OCI-LY7 (cell line): ENCODE results near the gene FKBP10. TPM values are rescaled to one million over a fixed set of nuclear protein-coding genes. Genes with fewer than 3 reads are reported as not detected.
A peak's percentile ranks its signal among the peaks of the same experiment; 100 is the strongest.

Experiments
- BruUV-seq: library from RNA; stranded (reverse); fragments of 400-500 nt; replicated peaks from 2 replicates; lab custom pipeline; 2021; lab: Mats Ljungman, UMichigan
- CTCF ChIA-PET: fragments of 300-600 bp; sonication (Branson Sonifier 250); formaldehyde crosslinking; loops from one replicate; lab custom pipeline; 2022; ENCODE audit warnings: antibody characterized with exemption; ENCODE audit not compliant: unreplicated experiment; lab: Charles Lee
- POLR2A ChIA-PET: fragments of 300-600 bp; sonication (Branson Sonifier 250); formaldehyde crosslinking; loops from one replicate; lab custom pipeline; 2022; ENCODE audit warnings: antibody characterized with exemption; lab: Charles Lee
- DNase-seq: peaks from one replicate; pipeline ENCODE4 v3.0.0-alpha.2; 2015; ENCODE audit warnings: low spot score
- H2AFZ ChIP-seq: fragments of 200-600 bp; sonication (generic), shearing (Covaris generic); 2 replicates; pipeline ENCODE4 v1.6.1; 2014; ENCODE audit warnings: mild to moderate bottlenecking, antibody characterized with exemption, low read length, moderate library complexity
- H3K27ac ChIP-seq: fragments of 200-600 bp; sonication (generic); 2 replicates; pipeline ENCODE4 v1.5.1; 2014; ENCODE audit warnings: mixed run types, low read depth, mild to moderate bottlenecking, moderate library complexity, low read length, inconsistent platforms; ENCODE audit not compliant: poor library complexity, severe bottlenecking
- H3K36me3 ChIP-seq: fragments of 200-600 bp; sonication (generic); 2 replicates; pipeline ENCODE4 v1.6.1; 2014; ENCODE audit warnings: mild to moderate bottlenecking, antibody characterized with exemption, low read length, moderate library complexity, mixed read lengths; ENCODE audit not compliant: insufficient read depth
- H3K4me1 ChIP-seq: fragments of 200-600 bp; sonication (generic); 2 replicates; pipeline ENCODE4 v1.5.1; 2014; ENCODE audit warnings: mild to moderate bottlenecking, low read length; ENCODE audit not compliant: insufficient read depth, poor library complexity, severe bottlenecking
- H3K4me2 ChIP-seq: fragments of 200-600 bp; sonication (generic); 2 replicates; pipeline ENCODE4 v1.6.1; 2014; ENCODE audit warnings: mild to moderate bottlenecking, low read length
- H3K4me3 ChIP-seq: fragments of 200-600 bp; sonication (generic); 2 replicates; pipeline ENCODE4 v1.5.1; 2014; ENCODE audit warnings: mild to moderate bottlenecking, low read depth, low read length; ENCODE audit not compliant: poor library complexity, severe bottlenecking
- H3K79me2 ChIP-seq: fragments of 200-600 bp; sonication (generic); 2 replicates; pipeline ENCODE4 v1.6.1; 2016; ENCODE audit warnings: low read depth, mild to moderate bottlenecking, low read length, moderate library complexity, mixed read lengths; ENCODE audit not compliant: insufficient read depth
- H3K9me2 ChIP-seq: fragments of 200-600 bp; sonication (generic); 2 replicates; pipeline ENCODE4 v1.6.1; 2016; ENCODE audit warnings: mild to moderate bottlenecking, low read length, mixed read lengths; ENCODE audit not compliant: insufficient read depth
- H3K9me3 ChIP-seq: fragments of 200-600 bp; sonication (generic); 2 replicates; pipeline ENCODE4 v1.6.1; 2014; ENCODE audit warnings: mild to moderate bottlenecking, mixed run types, low read length, mixed read lengths
- H4K20me1 ChIP-seq: fragments of 200-600 bp; sonication (generic); 2 replicates; pipeline ENCODE4 v1.6.1; 2014; ENCODE audit warnings: mild to moderate bottlenecking, antibody characterized with exemption, low read length, moderate library complexity, mixed read lengths; ENCODE audit not compliant: insufficient read depth
- EZH2phosphoT487 ChIP-seq: fragments of 200-600 bp; sonication (generic); IDR thresholded peaks from 2 replicates; pipeline ENCODE4 v1.6.1; 2018; ENCODE audit warnings: low read depth, borderline replicate concordance, mild to moderate bottlenecking, mixed run types, antibody characterized with exemption, low read length, moderate library complexity, mixed read lengths
- intact Hi-C: fragments of 100-400 bp; cut with micrococcal nuclease; formaldehyde crosslinking; loops from one replicate; pipeline ENCODE4 v1.10.0; 2022; ENCODE audit not compliant: unreplicated experiment
- total RNA-seq, 2 experiments: library from RNA; depleted of rRNA in 1 of 2; stranded (reverse); fragments of >200 nt in 1 of 2; shearing (Covaris generic) in 1 of 2; gene quantifications; 2 replicates each; pipeline ENCODE4 v1.2.3, GENCODE V29; 2014 to 2022
- TF ChIP-seq, protein P1 (sequence below): fragments of 200-600 bp; sonication (generic); conservative IDR thresholded peaks from 2 replicates; pipeline ENCODE4 v1.5.1; 2014; ENCODE audit warnings: mild to moderate bottlenecking, antibody characterized with exemption, low read length, moderate library complexity, mixed read lengths

Gene FKBP10
- total RNA-seq, 2 experiments from 2014 or later, result 1.5 to 7.8 TPM

DNA sequence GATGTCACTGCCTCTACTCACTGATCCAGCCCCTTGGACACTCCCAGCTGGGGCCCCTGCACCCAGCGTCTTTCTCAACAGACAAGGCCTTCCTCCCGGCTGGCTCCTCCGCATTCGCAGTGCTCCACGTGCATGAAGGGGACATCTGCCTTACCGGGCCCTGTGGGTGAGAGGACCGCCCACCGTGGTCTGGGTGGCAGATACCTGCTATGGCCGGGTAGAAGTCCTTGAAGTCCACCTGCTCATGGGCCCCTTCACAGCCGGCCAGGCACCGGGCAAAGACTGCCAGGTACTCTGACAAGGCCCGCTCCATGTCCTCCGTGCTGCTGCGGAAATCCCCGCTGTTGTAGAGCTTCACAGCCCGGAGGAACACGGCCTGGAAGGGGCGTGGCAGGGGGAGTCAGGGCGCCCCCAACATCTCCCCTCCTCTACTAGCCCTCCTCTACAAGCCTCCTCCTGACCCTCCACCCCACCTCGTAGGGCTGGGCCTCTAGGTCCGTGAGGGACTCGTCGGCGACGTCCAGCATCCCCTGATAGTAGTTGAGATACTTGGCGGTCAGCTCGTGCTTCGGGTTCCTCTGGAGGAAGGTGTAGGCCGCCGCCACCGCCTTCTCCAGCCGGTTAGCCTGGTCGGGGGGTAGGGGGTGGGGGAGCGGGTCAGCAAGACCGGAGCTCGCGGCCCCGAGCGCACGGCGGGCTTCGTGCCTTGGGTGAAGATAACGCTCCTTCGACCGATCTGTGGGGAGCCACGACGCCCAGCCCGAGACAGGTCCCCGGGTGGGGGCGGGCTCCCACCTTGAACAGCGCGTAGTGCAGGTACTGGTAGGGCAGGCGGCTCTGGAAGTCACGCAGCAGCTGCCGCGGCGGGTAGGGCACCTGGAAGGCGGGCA is 1.9 kb upstream of the FKBP10 start:
- CTCF ChIA-PET, result interaction anchor here (0.7 kb wide), 1 partner anchor 1299 kb away, joined by 3 read pairs; no protein-coding TSS in a partner anchor
- Histone ChIP-seq H3K4me1 (peaks cover 9% of the 10 kb centered on the region), H3K9me2 (no peaks in the 10 kb centered on the region), H2AFZ (no peak overlapping the region), H3K79me2 (no peaks in the 10 kb centered on the region), H4K20me1 (no peaks in the 10 kb centered on the region), H3K4me3 (peak overlapping the region; percentile 65), H3K27ac (no peak overlapping the region), H3K4me2 (peak overlapping the region; percentile 75), H3K9me3 (no peaks in the 10 kb centered on the region), H3K36me3 (no peaks in the 10 kb centered on the region)
- DNase-seq, result no peak
- POLR2A ChIA-PET, result no interaction called here
- TF ChIP-seq EZH2phosphoT487, result no peak
- TF ChIP-seq, protein P1, sequence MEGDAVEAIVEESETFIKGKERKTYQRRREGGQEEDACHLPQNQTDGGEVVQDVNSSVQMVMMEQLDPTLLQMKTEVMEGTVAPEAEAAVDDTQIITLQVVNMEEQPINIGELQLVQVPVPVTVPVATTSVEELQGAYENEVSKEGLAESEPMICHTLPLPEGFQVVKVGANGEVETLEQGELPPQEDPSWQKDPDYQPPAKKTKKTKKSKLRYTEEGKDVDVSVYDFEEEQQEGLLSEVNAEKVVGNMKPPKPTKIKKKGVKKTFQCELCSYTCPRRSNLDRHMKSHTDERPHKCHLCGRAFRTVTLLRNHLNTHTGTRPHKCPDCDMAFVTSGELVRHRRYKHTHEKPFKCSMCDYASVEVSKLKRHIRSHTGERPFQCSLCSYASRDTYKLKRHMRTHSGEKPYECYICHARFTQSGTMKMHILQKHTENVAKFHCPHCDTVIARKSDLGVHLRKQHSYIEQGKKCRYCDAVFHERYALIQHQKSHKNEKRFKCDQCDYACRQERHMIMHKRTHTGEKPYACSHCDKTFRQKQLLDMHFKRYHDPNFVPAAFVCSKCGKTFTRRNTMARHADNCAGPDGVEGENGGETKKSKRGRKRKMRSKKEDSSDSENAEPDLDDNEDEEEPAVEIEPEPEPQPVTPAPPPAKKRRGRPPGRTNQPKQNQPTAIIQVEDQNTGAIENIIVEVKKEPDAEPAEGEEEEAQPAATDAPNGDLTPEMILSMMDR, result no peak
- intact Hi-C loops, result no loop called here
- no TSS peak for BruUV-seq

DNA sequence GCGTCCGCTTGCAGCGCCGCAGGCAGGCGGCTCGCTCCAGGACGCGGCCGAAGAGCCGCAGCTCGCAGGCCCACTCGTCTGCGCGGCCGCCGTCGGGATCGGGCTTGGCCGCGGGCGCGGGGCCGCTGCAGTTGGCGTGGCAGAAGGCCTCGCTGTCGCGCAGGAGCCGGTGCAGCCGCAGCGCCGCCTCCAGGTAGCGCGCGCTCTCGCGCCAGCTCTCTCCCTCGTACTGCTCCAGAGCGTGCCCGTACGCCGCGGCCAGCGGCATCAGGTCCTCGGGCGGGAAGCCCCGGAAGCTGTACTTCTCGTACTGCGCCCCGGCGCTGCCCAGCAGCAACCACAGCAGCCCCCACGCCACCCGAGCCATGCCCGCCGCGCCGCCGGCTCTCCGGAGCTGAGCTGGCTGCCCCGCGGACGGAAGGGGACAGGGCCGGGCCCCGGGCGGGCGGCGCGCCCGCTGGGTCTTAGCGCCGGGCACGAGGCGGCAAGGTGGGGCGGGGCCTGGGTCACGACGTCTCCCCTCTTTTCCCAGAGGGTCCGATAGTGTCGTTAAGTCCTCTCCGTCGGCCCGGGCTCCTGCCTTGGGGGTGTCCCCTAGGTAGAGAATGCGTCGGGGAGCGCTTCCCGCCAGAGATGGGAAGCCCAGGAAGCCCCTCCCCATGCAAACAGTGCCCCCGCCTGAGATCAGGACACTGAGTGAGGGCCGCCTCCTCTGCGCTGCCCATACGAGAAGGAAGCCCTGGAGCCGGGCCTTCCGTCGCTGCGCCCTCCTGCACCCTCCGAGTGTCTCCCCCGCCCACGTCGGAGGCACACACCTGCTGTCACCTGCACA is 1.0 kb upstream of the FKBP10 start, which contains the start of gene P3H4:
TSS of gene P3H4 (minus strand) at position 401 of the 832 bp plus-strand sequence. CDS start at position 367, 34 bp downstream.
- peak; percentile 41 for DNase-seq
- H3K4me1 ChIP-seq, result peaks cover 9% of the 10 kb centered on the region
- no peaks in the 10 kb centered on the region for H3K9me3 ChIP-seq
- no TSS peak for BruUV-seq
- H3K4me3 ChIP-seq, result peak within 1 kb of the TSS; percentile 65
- H3K36me3 ChIP-seq, result no peaks in the 10 kb centered on the region
- H4K20me1 ChIP-seq, result no peaks in the 10 kb centered on the region
- H3K9me2 ChIP-seq, result no peaks in the 10 kb centered on the region
- no peaks in the 10 kb centered on the region for H3K79me2 ChIP-seq
- peak within 1 kb of the TSS; percentile 56 for H2AFZ ChIP-seq
- no peak within 1 kb of the TSS for H3K27ac ChIP-seq
- CTCF ChIA-PET, result no interaction called here
- intact Hi-C loops, result no loop called here
- POLR2A ChIA-PET, result interaction anchor here (0.6 kb wide), 1 partner anchor 11 kb away, joined by 3 read pairs; no protein-coding TSS in a partner anchor
- TF ChIP-seq EZH2phosphoT487, result no peak
- TF ChIP-seq, protein P1, result peak; percentile 59
- peak within 1 kb of the TSS; percentile 75 for H3K4me2 ChIP-seq
